Stomach (tissue), 9 donors: ENCODE results near the gene CCDC138. TPM values are rescaled to one million over a fixed set of nuclear protein-coding genes. Genes with fewer than 3 reads are reported as not detected.

ENCODE experiments used
- DNase-seq, 2 donors: peaks; one replicate each; pipeline versions ENCODE4 v3.0.0 to v3.0.0-alpha.2; 2013 to 2019
- H3K27ac ChIP-seq, 5 donors: fragments of 200-600 bp in 4 of 5; sonication (generic) in 4 of 5; one replicate each; pipeline ENCODE4 v1.5.1; 2013 to 2019; ENCODE audit warnings: mild to moderate bottlenecking in 1 of 5, moderate library complexity in 1 of 5
- H3K27me3 ChIP-seq, 3 donors: fragments of 200-600 bp; sonication (generic); one replicate each; pipeline ENCODE4 v1.5.1; 2017 to 2019; ENCODE audit warnings: mixed run types in 1 of 3
- H3K36me3 ChIP-seq, 4 donors: fragments of 200-600 bp; sonication (generic); 1 replicate in 3 of 4; 2 replicates in 1 of 4; pipeline ENCODE4 v1.5.1; 2016 to 2019
- H3K4me1 ChIP-seq, 4 donors: fragments of 200-600 bp; sonication (generic); one replicate each; pipeline ENCODE4 v1.5.1; 2016 to 2019
- H3K4me3 ChIP-seq, 4 donors: fragments of 200-600 bp; sonication (generic) in 3 of 4; one replicate each; pipeline ENCODE4 v1.5.1; 2016 to 2019; ENCODE audit warnings: mild to moderate bottlenecking in 1 of 4
- H3K9me3 ChIP-seq, 4 donors: fragments of 200-600 bp; sonication (generic); one replicate each; pipeline ENCODE4 v1.5.1; 2016 to 2019
- EP300 ChIP-seq: sonication (generic); formaldehyde crosslinking; IDR thresholded peaks from one replicate; pipeline ENCODE4 v1.6.1; 2017; ENCODE audit warnings: antibody characterized with exemption
- POLR2A ChIP-seq, 4 donors: fragments of 450-650 bp; IDR thresholded peaks; one replicate each; pipeline ENCODE4 v1.6.1; 2016; ENCODE audit warnings: antibody characterized with exemption in 4 of 4, control low read depth in 2 of 4, mild to moderate bottlenecking in 1 of 4, moderate library complexity in 1 of 4
- POLR2AphosphoS5 ChIP-seq, 3 donors: sonication (generic); formaldehyde crosslinking; IDR thresholded peaks; one replicate each; pipeline ENCODE4 v1.6.1; 2016; ENCODE audit warnings: antibody characterized with exemption in 3 of 3
- WGBS, 5 donors: extraction: QIAGEN DNeasy Blood & Tissue Kit in 3 of 5; methylation state at CpG; one replicate each; pipeline versions ENCODE4 v1.1.5 to v1.1.7; 2013 to 2018; 5-methylcytosine and 5-hydroxymethylcytosine counted together
- intact Hi-C: fragments of 100-400 bp; cut with DNase I; formaldehyde crosslinking; loops from one replicate; pipeline ENCODE4 v1.15.1; 2023; ENCODE audit warnings: low total_unique reads
- polyA plus RNA-seq, 3 donors: library from polyadenylated mRNA; stranded (reverse); fragments of 200-250 nt; gene quantifications; one replicate each; pipeline ENCODE4 v1.2.3, GENCODE V29; 2013
- total RNA-seq, 5 donors: library from RNA; depleted of rRNA; stranded (reverse); fragments of >200 nt; gene quantifications; one replicate each; pipeline versions ENCODE4 v1.1.0 to v1.2.3, GENCODE V29; 2014 to 2016
- TF ChIP-seq, protein P1 (sequence below), 7 experiments: fragments of 450-650 bp in 4 of 7; fragments of 200-600 bp in 3 of 7; sonication (generic) in 3 of 7; IDR thresholded peaks; one replicate each; pipeline ENCODE4 v1.5.1; 2016 to 2019; ENCODE audit warnings: antibody characterized with exemption in 7 of 7, control low read depth in 2 of 7, mild to moderate bottlenecking in 1 of 7
- donor health status: healthy with polysubstance abuse.
- donor health status: Bipolar disorder and iron deficiency.
- donor health status: healthy.

Gene CCDC138
- total and polyA plus RNA-seq, 8 donors = 0.29 to 25.4 (median 1.9) TPM

DNA sequence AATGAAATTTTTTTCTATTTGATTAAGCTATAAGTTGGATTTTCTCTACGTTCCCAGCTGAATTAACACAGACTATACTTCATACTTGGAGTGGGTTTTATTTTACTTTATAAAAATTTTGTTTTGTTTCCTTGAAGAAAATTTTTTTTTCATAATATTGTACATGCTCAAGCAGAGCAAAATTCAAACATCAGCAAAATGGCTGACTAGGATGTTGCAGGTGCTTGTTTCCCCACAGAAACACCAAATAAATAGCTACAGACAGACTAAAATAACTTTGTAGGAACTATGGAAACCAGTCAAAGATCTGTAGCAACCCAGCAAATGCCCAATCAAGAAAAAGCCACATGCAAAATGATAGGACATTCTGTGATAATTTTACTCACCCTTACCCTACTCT, 82.3 kb downstream of the CCDC138 start:
- no peak for TF ChIP-seq POLR2AphosphoS5 (IDR thresholded peaks at IDR 0.05)
- TF ChIP-seq, protein P1, sequence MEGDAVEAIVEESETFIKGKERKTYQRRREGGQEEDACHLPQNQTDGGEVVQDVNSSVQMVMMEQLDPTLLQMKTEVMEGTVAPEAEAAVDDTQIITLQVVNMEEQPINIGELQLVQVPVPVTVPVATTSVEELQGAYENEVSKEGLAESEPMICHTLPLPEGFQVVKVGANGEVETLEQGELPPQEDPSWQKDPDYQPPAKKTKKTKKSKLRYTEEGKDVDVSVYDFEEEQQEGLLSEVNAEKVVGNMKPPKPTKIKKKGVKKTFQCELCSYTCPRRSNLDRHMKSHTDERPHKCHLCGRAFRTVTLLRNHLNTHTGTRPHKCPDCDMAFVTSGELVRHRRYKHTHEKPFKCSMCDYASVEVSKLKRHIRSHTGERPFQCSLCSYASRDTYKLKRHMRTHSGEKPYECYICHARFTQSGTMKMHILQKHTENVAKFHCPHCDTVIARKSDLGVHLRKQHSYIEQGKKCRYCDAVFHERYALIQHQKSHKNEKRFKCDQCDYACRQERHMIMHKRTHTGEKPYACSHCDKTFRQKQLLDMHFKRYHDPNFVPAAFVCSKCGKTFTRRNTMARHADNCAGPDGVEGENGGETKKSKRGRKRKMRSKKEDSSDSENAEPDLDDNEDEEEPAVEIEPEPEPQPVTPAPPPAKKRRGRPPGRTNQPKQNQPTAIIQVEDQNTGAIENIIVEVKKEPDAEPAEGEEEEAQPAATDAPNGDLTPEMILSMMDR (IDR thresholded peaks at IDR 0.05) = no peak
- 94 to 97% (median 96%) methylated on average over 1 of the region's 1 CpG for WGBS, 5 donors
- Histone ChIP-seq H3K9me3 (peaks cover 0 to 16% (median 11%) of the 10 kb centered on the region in 4 donors), H3K27me3 (no peaks in the 10 kb centered on the region), H3K27ac (no peak overlapping the region), H3K4me1 (no peaks in the 10 kb centered on the region), H3K4me3 (no peak overlapping the region), H3K36me3 (peaks cover 0 to 6% (median 0%) of the 10 kb centered on the region in 4 donors)
- intact Hi-C loops = no loop called here
- DNase-seq = no peak

DNA sequence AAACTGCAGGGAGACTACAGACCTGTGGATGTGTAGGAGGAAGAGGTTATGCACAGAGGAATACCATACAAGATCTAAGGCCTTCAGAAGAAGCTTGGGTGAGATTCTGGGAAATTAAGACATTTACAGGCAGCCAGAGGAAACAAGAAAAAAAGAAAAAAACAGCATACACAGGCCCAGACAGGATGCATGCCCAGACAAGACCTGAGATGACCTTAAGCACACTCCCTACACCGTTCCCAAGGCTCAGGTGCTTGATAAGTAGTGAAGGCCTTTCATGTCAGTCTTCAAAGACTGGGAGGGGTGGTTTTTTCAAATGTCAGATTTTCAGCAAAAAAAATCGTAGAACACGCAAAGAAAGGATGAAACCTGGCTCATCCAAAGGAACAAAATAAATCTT, 83.0 kb downstream of the CCDC138 start:
- H3K27me3 ChIP-seq = no peaks in the 10 kb centered on the region
- no peak overlapping the region for H3K27ac ChIP-seq
- DNase-seq = no peak
- WGBS, 5 donors = 82 to 89% (median 86%) methylated on average over 3 of the region's 3 CpGs
- no peak overlapping the region for H3K4me3 ChIP-seq
- intact Hi-C loops = no loop called here
- H3K36me3 ChIP-seq = peaks cover 0 to 6% (median 0%) of the 10 kb centered on the region in 4 donors
- peaks cover 0 to 16% (median 11%) of the 10 kb centered on the region in 4 donors for H3K9me3 ChIP-seq
- H3K4me1 ChIP-seq = no peaks in the 10 kb centered on the region
- no peak for TF ChIP-seq POLR2AphosphoS5 (IDR thresholded peaks at IDR 0.05)
- no peak for TF ChIP-seq EP300
- no peak for TF ChIP-seq POLR2A (IDR thresholded peaks at IDR 0.05)
- TF ChIP-seq, protein P1 (IDR thresholded peaks at IDR 0.05) = no peak

DNA sequence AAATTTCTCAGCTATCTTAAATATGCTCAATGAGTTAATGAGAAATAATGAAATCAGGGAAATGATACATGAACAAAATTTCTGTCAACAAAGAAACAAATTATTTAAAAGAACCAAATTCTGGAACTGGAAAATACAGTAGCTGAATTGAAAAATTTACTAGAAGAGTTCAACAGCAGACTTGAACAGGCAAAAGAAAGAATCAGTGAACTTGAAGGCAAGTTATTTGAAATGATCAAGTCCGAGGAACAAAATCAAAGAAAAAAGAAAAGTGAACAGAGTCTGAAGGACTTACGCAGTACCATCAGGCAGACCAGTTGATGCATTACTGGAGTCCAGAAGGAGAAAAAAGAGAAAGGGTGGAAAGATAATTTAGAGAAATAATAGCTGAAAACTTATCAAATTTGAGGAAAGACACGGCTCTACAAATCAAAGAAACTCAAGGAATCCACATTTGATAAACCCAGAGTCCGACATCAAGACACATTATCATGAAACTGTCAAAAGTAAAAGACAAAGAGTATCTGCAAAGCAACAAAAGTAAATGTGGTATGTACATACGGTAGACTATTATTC, 83.6 kb downstream of the CCDC138 start:
- Histone ChIP-seq H3K4me1 (no peaks in the 10 kb centered on the region), H3K27ac (no peak overlapping the region), H3K36me3 (peaks cover 0 to 6% (median 0%) of the 10 kb centered on the region in 4 donors), H3K4me3 (no peak overlapping the region), H3K27me3 (no peaks in the 10 kb centered on the region), H3K9me3 (peaks cover 0 to 16% (median 11%) of the 10 kb centered on the region in 4 donors)
- TF ChIP-seq EP300 (no peak), POLR2AphosphoS5 (IDR thresholded peaks at IDR 0.05) (no peak), POLR2A (IDR thresholded peaks at IDR 0.05) (no peak)
- TF ChIP-seq, protein P1 (IDR thresholded peaks at IDR 0.05) = no peak
- 97 to 99% (median 98%) methylated on average over 5 of the region's 5 CpGs for WGBS, 5 donors
- intact Hi-C loops = no loop called here
- no peak for DNase-seq

DNA sequence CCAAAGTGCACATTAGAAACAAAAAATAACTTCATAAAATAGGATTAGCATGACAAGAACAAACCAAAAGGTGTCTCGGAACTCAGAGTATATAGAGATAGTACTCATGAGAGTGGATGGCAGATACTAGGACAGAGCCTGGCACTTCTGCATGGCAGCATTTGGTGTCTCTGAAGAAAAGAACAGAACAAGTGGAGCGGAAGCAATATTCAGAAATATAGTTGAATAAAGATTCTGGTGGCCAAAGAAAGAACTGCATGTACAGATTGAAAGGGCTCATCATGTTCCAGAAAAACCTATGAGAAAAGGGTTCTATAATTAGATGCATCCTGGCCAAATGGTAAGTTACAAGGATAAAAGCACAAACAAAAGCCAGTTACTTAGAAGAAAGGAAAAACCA, 90.9 kb downstream of the CCDC138 start:
- DNase-seq = no peak
- intact Hi-C loops = no loop called here
- H3K9me3 ChIP-seq = peaks cover 0 to 15% (median 9%) of the 10 kb centered on the region in 4 donors
- H3K4me1 ChIP-seq = no peaks in the 10 kb centered on the region
- no peak overlapping the region for H3K4me3 ChIP-seq
- WGBS, 5 donors = 95 to 100% (median 99%) methylated on average over 2 of the region's 2 CpGs
- no peaks in the 10 kb centered on the region for H3K27me3 ChIP-seq
- TF ChIP-seq POLR2A (IDR thresholded peaks at IDR 0.05) = no peak
- TF ChIP-seq EP300 = no peak
- TF ChIP-seq, protein P1 (IDR thresholded peaks at IDR 0.05) = no peak
- no peak for TF ChIP-seq POLR2AphosphoS5 (IDR thresholded peaks at IDR 0.05)
- H3K36me3 ChIP-seq = no peaks in the 10 kb centered on the region
- H3K27ac ChIP-seq = no peak overlapping the region
